ENCODE data around the gene IFIT2. TPM values are rescaled to one million over a fixed set of nuclear protein-coding genes. Genes with fewer than 3 reads are reported as not detected.
A peak's percentile ranks its signal among the peaks of the same experiment; 100 is the strongest.

The IFIT2 gene
- total RNA-seq, 1 experiment from 2014 or later: not detected

DNA sequence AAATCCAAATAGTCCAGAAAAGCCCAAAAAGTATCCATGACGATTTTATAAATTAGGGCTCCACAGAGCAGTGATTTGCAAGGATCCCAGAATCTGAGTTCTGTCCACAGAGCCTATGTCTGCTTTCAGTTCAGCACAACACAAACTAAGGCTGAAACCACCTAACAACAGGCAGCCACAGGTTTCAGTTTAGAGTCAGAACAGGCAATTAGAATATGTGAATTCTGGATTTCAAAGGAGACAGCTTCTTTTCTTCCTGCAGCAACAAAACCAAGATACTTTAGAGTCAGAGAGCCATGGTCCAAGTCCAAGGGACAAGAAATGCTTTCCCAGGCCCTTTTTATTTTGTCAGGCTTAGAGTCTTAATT lies 49.5 kb downstream of the IFIT2 start:
- H3K4me1 ChIP-seq (ENCODE audit: insufficient read depth, low read length): peaks cover 19% of the 10 kb centered on the region
- H3K23me2 ChIP-seq (ENCODE audit: insufficient read length, low read depth, low read length, poor library complexity, severe bottlenecking): no peaks in the 10 kb centered on the region
- no peak overlapping the region for H2BK15ac ChIP-seq (ENCODE audit: low read depth, low read length)
- Mint-ChIP-seq H3K9me3 (peaks cover 2 to 12% of the 10 kb centered on the region in 2 experiments; a peak in 3 of 5 replicates), H3K27ac (peak overlapping the region; percentile 51 to 83 (median 59); a peak in 5 of 7 replicates), H3K4me3 (no peak overlapping the region), H3K27me3 (ENCODE audit: low read depth) (no peaks in the 10 kb centered on the region), H3K4me1 (peaks cover 50 to 53% of the 10 kb centered on the region in 2 experiments), H3K36me3 (ENCODE audit: insufficient read depth in 1 of 3, low read depth in 3 of 3) (peaks cover 0 to 10% (median 9%) of the 10 kb centered on the region in 3 experiments; a peak in 5 of 7 replicates)
- TF ChIP-seq CTCF (conservative IDR thresholded peaks at IDR 0.05): no peak
- H2AK5ac ChIP-seq (ENCODE audit: insufficient read length, low read length): no peak overlapping the region
- H4K91ac ChIP-seq (ENCODE audit: insufficient read length, low read depth, low read length): no peak overlapping the region
- H3K27me3 ChIP-seq (ENCODE audit: insufficient read depth, low read length): no peaks in the 10 kb centered on the region
- no CpG with 5 or more reads among the region's 1 CpG for WGBS (ENCODE audit: extremely low coverage, insufficient read length, low lambda C conversion rate)
- H3K18ac ChIP-seq (ENCODE audit: insufficient read length, low read depth, low read length): no peak overlapping the region
- no peak overlapping the region for H2BK12ac ChIP-seq (ENCODE audit: insufficient read length, low read depth, low read length)
- H3K56ac ChIP-seq (ENCODE audit: insufficient read length, low read depth, low read length): no peak overlapping the region
- H3K23ac ChIP-seq (ENCODE audit: insufficient read length, low read depth, low read length): no peak overlapping the region
- H2BK120ac ChIP-seq (ENCODE audit: low read depth, low read length, poor library complexity, severe bottlenecking): no peak overlapping the region
- no peak overlapping the region for H2BK20ac ChIP-seq (ENCODE audit: low read depth, low read length, poor library complexity, severe bottlenecking)
- H2BK5ac ChIP-seq (ENCODE audit: insufficient read length, low read length): no peak overlapping the region
- H3K4ac ChIP-seq (ENCODE audit: low read depth, low read length): no peak overlapping the region
- no peak overlapping the region for H4K5ac ChIP-seq (ENCODE audit: insufficient read length, low read depth, low read length)
- H4K8ac ChIP-seq (replicated peaks; ENCODE audit: insufficient read length, low read depth, low read length): no peak overlapping the region
- no peak overlapping the region for H3K4me2 ChIP-seq (ENCODE audit: insufficient read depth, insufficient read length, low read length)
- no peak for DNase-seq
- no peaks in the 10 kb centered on the region for H3K79me2 ChIP-seq (ENCODE audit: insufficient read depth, low read length)
- no peak overlapping the region for H3K27ac ChIP-seq (ENCODE audit: insufficient read length, low read depth, low read length)
- H3K79me1 ChIP-seq (ENCODE audit: insufficient read depth, low read depth, low read length, poor library complexity, severe bottlenecking): no peaks in the 10 kb centered on the region
- no peak overlapping the region for H3K14ac ChIP-seq (ENCODE audit: insufficient read depth, low read length)
- no peak overlapping the region for H3T11ph ChIP-seq (ENCODE audit: low read length)
- H2AFZ ChIP-seq (ENCODE audit: low read length): peak overlapping the region; percentile 72
- H3K9ac ChIP-seq (ENCODE audit: extremely low read depth, insufficient read length, low read length): no peak overlapping the region
- no peaks in the 10 kb centered on the region for H3K9me3 ChIP-seq (ENCODE audit: control insufficient read depth, low read depth, low read length)
- no peaks in the 10 kb centered on the region for H4K20me1 ChIP-seq (ENCODE audit: control insufficient read depth, insufficient read depth, insufficient read length)

Measured in H9 (cell line).